NCI-H2107 (cell line): ENCODE measurements around the gene FAM163B.
A peak's percentile ranks its signal among the peaks of the same experiment; 100 is the strongest.

Source experiments
- DNase-seq: peaks from one replicate; lab custom pipeline; 2025; lab: John Stamatoyannopoulos, UW

Gene FAM163B

GRCh38 chr9:133615606-133616188, 6.5 kb upstream of the FAM163B start:
- DNase-seq, result no peak

- no peak for DNase-seq
Measured at GRCh38 chr9:133615186-133615585, 6.0 kb upstream of the FAM163B start.

- DNase-seq, result no peak
Measured at GRCh38 chr9:133614678-133615077, 5.5 kb upstream of the FAM163B start.

- DNase-seq, result no peak
Measured at GRCh38 chr9:133614056-133614455, 4.9 kb upstream of the FAM163B start.

- DNase-seq, result no peak
Measured at GRCh38 chr9:133613432-133613831, 4.2 kb upstream of the FAM163B start.

GRCh38 chr9:133612816-133613215, 3.6 kb upstream of the FAM163B start:
- DNase-seq, result no peak

- no peak for DNase-seq
Measured at GRCh38 chr9:133612051-133612450, 2.9 kb upstream of the FAM163B start.

GRCh38 chr9:133610845-133611244, 1.7 kb upstream of the FAM163B start:
- peak; percentile 65 for DNase-seq

- no peak for DNase-seq
Measured at GRCh38 chr9:133608889-133609288, 300 bp downstream of the FAM163B start.

GRCh38 chr9:133608382-133608781, 807 bp downstream of the FAM163B start:
- DNase-seq, result no peak

- no peak for DNase-seq
Measured at GRCh38 chr9:133607976-133608375, 1.2 kb downstream of the FAM163B start.

- DNase-seq, result no peak
Measured at GRCh38 chr9:133607381-133607780, 1.8 kb downstream of the FAM163B start.

- peak; percentile 63 for DNase-seq
Measured at GRCh38 chr9:133606708-133607025, 2.5 kb downstream of the FAM163B start.

GRCh38 chr9:133605856-133606707, 3.1 kb downstream of the FAM163B start:
- no peak for DNase-seq

GRCh38 chr9:133605446-133605845, 3.7 kb downstream of the FAM163B start:
- DNase-seq, result no peak

GRCh38 chr9:133604856-133605255, 4.3 kb downstream of the FAM163B start:
- peak; percentile 73 for DNase-seq

- DNase-seq, result no peak
Measured at GRCh38 chr9:133604214-133604613, 5.0 kb downstream of the FAM163B start.

- no peak for DNase-seq
Measured at GRCh38 chr9:133603135-133603927, 5.9 kb downstream of the FAM163B start.

- DNase-seq, result no peak
Measured at GRCh38 chr9:133602277-133602676, 6.9 kb downstream of the FAM163B start.

- DNase-seq, result no peak
Measured at GRCh38 chr9:133601746-133602145, 7.4 kb downstream of the FAM163B start.

- DNase-seq, result no peak
Measured at GRCh38 chr9:133600739-133601138, 8.4 kb downstream of the FAM163B start.

- DNase-seq, result no peak
Measured at GRCh38 chr9:133599470-133600173, 9.6 kb downstream of the FAM163B start.
